GM23338 (cell line): Measurements from ENCODE around the gene MACF1. TPM values are rescaled to one million over a fixed set of nuclear protein-coding genes. Genes with fewer than 3 reads are reported as not detected.

Experiments
- ATAC-seq: fragments of 200-7000 bp; cut with Tn5 transposase; 3 replicates; pipeline ENCODE4 v1.9.1; 2020
- DNase-seq: peaks from one replicate; pipeline ENCODE4 v3.0.0-alpha.2; 2015; ENCODE audit warnings: low spot score
- H2AFZ ChIP-seq: fragments of 200-600 bp; sonication (generic); 2 replicates; pipeline ENCODE4 v1.8.0; 2016; ENCODE audit warnings: antibody characterized with exemption, mild to moderate bottlenecking, moderate library complexity
- H3F3A ChIP-seq: fragments of 200-600 bp; sonication (generic); replicated peaks from 2 replicates; pipeline ENCODE4 v1.8.0; 2017; ENCODE audit warnings: antibody characterized with exemption, mixed run types, low read depth
- H3K27ac ChIP-seq: fragments of 200-600 bp; sonication (generic); 2 replicates; pipeline ENCODE4 v1.6.1; 2016; ENCODE audit warnings: low read depth
- H3K27me3 ChIP-seq: fragments of 200-600 bp; sonication (generic); 2 replicates; pipeline ENCODE4 v1.8.0; 2016; ENCODE audit warnings: mild to moderate bottlenecking, mixed run types, moderate library complexity; ENCODE audit not compliant: insufficient read depth
- H3K36me3 ChIP-seq: fragments of 200-600 bp; sonication (generic); 2 replicates; pipeline ENCODE4 v1.8.0; 2016; ENCODE audit warnings: mild to moderate bottlenecking; ENCODE audit not compliant: insufficient read depth
- H3K4me1 ChIP-seq: fragments of 200-600 bp; sonication (generic); 2 replicates; pipeline ENCODE4 v1.8.0; 2016; ENCODE audit warnings: mild to moderate bottlenecking, moderate library complexity; ENCODE audit not compliant: insufficient read depth
- H3K4me2 ChIP-seq: fragments of 200-600 bp; sonication (generic); 2 replicates; pipeline ENCODE4 v1.7.1; 2017; ENCODE audit warnings: mixed run types
- H3K4me3 ChIP-seq: fragments of 200-600 bp; sonication (generic); 2 replicates; pipeline ENCODE4 v1.6.1; 2016; ENCODE audit warnings: mixed run types
- H3K79me2 ChIP-seq: fragments of 200-600 bp; sonication (generic); replicated peaks from 2 replicates; pipeline ENCODE4 v1.8.0; 2017; ENCODE audit warnings: mild to moderate bottlenecking; ENCODE audit not compliant: insufficient read depth
- H3K9me2 ChIP-seq: fragments of 200-600 bp; sonication (generic); 2 replicates; pipeline ENCODE4 v1.8.0; 2017; ENCODE audit not compliant: insufficient read depth
- H4K20me1 ChIP-seq: fragments of 200-600 bp; sonication (generic); replicated peaks from 2 replicates; pipeline ENCODE4 v1.8.0; 2017; ENCODE audit warnings: mild to moderate bottlenecking; ENCODE audit not compliant: insufficient read depth
- H3K27ac Mint-ChIP-seq: 2 replicates; pipeline ENCODE4 v1.8.0; 2020; ENCODE audit warnings: inconsistent platforms, mild to moderate bottlenecking, moderate library complexity, mixed read lengths
- H3K27me3 Mint-ChIP-seq: 3 replicates; pipeline ENCODE4 v1.8.0; 2022; ENCODE audit warnings: low read depth, mild to moderate bottlenecking, moderate library complexity, mixed read lengths, inconsistent platforms; ENCODE audit not compliant: insufficient read depth, poor library complexity
- H3K36me3 Mint-ChIP-seq: 3 replicates; pipeline ENCODE4 v1.8.0; 2021; ENCODE audit warnings: low read depth, mild to moderate bottlenecking, inconsistent platforms, moderate library complexity, mixed read lengths
- H3K4me1 Mint-ChIP-seq: 3 replicates; pipeline ENCODE4 v1.8.0; 2020; ENCODE audit warnings: mild to moderate bottlenecking, inconsistent platforms, mixed read lengths
- H3K4me3 Mint-ChIP-seq: 3 replicates; pipeline ENCODE4 v1.8.0; 2021; ENCODE audit warnings: moderate library complexity, mild to moderate bottlenecking, inconsistent platforms, mixed read lengths
- H3K9me3 Mint-ChIP-seq: 3 replicates; pipeline ENCODE4 v1.8.0; 2020; ENCODE audit warnings: moderate library complexity, mild to moderate bottlenecking, inconsistent platforms, mixed read lengths
- EZH2phosphoT487 ChIP-seq: fragments of 200-600 bp; sonication (generic); IDR thresholded peaks from one replicate; pipeline ENCODE4 v1.8.1; 2018; ENCODE audit warnings: antibody characterized with exemption; ENCODE audit not compliant: unreplicated experiment
- NANOG ChIP-seq: IDR thresholded peaks from 2 replicates; pipeline ENCODE4 v1.6.1; 2016; ENCODE audit warnings: antibody characterized with exemption, borderline replicate concordance
- POLR2AphosphoS5 ChIP-seq: IDR thresholded peaks from 2 replicates; pipeline ENCODE4 v1.6.1; 2016; ENCODE audit warnings: antibody characterized with exemption, low read depth
- STAT1 ChIP-seq: IDR thresholded peaks from one replicate; pipeline ENCODE4 v1.6.1; 2016; ENCODE audit warnings: antibody characterized with exemption; ENCODE audit not compliant: unreplicated experiment
- ZNF114 ChIP-seq: fragments of 250-450 bp; sonication (Bioruptor Pico); IDR thresholded peaks from 2 replicates; pipeline ENCODE4 v1.5.0; 2020; ENCODE audit warnings: mild to moderate bottlenecking, moderate library complexity
- polyA plus RNA-seq: library from polyadenylated mRNA; unstranded; fragments of >200 nt; fragmentation: Nextera tagmentation; extraction: Ambion mirVana; gene quantifications from 2 replicates; pipeline ENCODE4 v1.2.1, GENCODE V29; 2016
- total RNA-seq: library from RNA; depleted of rRNA; stranded (reverse); fragments of >200 nt; shearing (Covaris generic); gene quantifications from 2 replicates; pipeline ENCODE4 v1.2.3, GENCODE V29; 2014
- TF ChIP-seq, protein P1 (sequence below): IDR thresholded peaks from 2 replicates; pipeline ENCODE4 v1.6.1; 2016; ENCODE audit warnings: antibody characterized with exemption
- TF ChIP-seq, protein P2 (sequence below): fragments of 250-450 bp; sonication (Bioruptor Pico); IDR thresholded peaks from 2 replicates; pipeline ENCODE4 v1.5.0; 2020; ENCODE audit warnings: mild to moderate bottlenecking, moderate library complexity
- TF ChIP-seq, protein P3 (sequence below), 2 experiments: fragments of 200-600 bp in 1 of 2; sonication (generic) in 1 of 2; conservative IDR thresholded peaks; 2 replicates each; pipeline versions ENCODE4 v1.5.1 to v1.6.1; 2016 to 2017; ENCODE audit warnings: antibody characterized with exemption in 2 of 2, low read depth in 2 of 2, mild to moderate bottlenecking in 2 of 2, moderate library complexity in 1 of 2
- TF ChIP-seq, protein P4 (sequence below): IDR thresholded peaks from one replicate; pipeline ENCODE4 v1.6.1; 2018; ENCODE audit warnings: antibody characterized with exemption; ENCODE audit not compliant: unreplicated experiment

Gene MACF1
- total and polyA plus RNA-seq, 2 experiments from 2014 or later, result 104 to 399 TPM

DNA sequence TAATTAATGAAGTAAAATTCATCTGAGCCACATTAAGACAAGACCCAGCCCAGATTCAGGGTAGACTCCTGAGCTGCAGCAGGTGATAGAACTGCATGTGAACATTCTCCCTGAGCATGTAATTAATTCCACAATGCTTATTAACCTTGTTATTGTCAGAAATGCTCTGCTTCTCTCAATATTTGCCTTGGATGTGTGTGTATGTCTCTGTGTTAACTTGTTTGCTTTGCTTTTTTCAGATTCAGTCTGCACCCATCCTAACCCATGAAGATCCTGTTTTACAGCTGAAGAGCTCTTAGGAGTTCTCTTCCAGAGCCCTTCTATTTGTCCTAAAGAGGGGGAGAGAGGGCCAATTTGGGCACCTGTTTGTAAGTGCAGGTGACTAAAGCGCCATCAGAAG is 143.8 kb downstream of the MACF1 start:
- Histone ChIP-seq H3K4me3 (no peak overlapping the region), H3K27me3 (no peaks in the 10 kb centered on the region), H3K9me2 (no peaks in the 10 kb centered on the region), H4K20me1 (no peaks in the 10 kb centered on the region; the same call in 1 of the 2 replicates), H3F3A (no peaks in the 10 kb centered on the region), H2AFZ (no peak overlapping the region), H3K79me2 (no peaks in the 10 kb centered on the region), H3K27ac (peak overlapping the region; percentile 52), H3K4me2 (no peak overlapping the region), H3K4me1 (no peaks in the 10 kb centered on the region), H3K36me3 (peaks cover 64% of the 10 kb centered on the region)
- DNase-seq (no peak), ATAC-seq (no peak)
- Mint-ChIP-seq H3K9me3 (no peaks in the 10 kb centered on the region), H3K36me3 (peaks cover 81% of the 10 kb centered on the region), H3K4me1 (peaks cover 12% of the 10 kb centered on the region; the same call in 2 of the 3 replicates), H3K27me3 (peaks cover 6% of the 10 kb centered on the region), H3K4me3 (no peak overlapping the region; the same call in 2 of the 3 replicates), H3K27ac (peak overlapping the region; percentile 45; the same call in 1 of the 2 replicates)
- TF ChIP-seq, protein P1, sequence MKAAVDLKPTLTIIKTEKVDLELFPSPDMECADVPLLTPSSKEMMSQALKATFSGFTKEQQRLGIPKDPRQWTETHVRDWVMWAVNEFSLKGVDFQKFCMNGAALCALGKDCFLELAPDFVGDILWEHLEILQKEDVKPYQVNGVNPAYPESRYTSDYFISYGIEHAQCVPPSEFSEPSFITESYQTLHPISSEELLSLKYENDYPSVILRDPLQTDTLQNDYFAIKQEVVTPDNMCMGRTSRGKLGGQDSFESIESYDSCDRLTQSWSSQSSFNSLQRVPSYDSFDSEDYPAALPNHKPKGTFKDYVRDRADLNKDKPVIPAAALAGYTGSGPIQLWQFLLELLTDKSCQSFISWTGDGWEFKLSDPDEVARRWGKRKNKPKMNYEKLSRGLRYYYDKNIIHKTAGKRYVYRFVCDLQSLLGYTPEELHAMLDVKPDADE, result no peak
- TF ChIP-seq ZNF114 (CRISPR knock-in tag), result no peak
- TF ChIP-seq, protein P2, sequence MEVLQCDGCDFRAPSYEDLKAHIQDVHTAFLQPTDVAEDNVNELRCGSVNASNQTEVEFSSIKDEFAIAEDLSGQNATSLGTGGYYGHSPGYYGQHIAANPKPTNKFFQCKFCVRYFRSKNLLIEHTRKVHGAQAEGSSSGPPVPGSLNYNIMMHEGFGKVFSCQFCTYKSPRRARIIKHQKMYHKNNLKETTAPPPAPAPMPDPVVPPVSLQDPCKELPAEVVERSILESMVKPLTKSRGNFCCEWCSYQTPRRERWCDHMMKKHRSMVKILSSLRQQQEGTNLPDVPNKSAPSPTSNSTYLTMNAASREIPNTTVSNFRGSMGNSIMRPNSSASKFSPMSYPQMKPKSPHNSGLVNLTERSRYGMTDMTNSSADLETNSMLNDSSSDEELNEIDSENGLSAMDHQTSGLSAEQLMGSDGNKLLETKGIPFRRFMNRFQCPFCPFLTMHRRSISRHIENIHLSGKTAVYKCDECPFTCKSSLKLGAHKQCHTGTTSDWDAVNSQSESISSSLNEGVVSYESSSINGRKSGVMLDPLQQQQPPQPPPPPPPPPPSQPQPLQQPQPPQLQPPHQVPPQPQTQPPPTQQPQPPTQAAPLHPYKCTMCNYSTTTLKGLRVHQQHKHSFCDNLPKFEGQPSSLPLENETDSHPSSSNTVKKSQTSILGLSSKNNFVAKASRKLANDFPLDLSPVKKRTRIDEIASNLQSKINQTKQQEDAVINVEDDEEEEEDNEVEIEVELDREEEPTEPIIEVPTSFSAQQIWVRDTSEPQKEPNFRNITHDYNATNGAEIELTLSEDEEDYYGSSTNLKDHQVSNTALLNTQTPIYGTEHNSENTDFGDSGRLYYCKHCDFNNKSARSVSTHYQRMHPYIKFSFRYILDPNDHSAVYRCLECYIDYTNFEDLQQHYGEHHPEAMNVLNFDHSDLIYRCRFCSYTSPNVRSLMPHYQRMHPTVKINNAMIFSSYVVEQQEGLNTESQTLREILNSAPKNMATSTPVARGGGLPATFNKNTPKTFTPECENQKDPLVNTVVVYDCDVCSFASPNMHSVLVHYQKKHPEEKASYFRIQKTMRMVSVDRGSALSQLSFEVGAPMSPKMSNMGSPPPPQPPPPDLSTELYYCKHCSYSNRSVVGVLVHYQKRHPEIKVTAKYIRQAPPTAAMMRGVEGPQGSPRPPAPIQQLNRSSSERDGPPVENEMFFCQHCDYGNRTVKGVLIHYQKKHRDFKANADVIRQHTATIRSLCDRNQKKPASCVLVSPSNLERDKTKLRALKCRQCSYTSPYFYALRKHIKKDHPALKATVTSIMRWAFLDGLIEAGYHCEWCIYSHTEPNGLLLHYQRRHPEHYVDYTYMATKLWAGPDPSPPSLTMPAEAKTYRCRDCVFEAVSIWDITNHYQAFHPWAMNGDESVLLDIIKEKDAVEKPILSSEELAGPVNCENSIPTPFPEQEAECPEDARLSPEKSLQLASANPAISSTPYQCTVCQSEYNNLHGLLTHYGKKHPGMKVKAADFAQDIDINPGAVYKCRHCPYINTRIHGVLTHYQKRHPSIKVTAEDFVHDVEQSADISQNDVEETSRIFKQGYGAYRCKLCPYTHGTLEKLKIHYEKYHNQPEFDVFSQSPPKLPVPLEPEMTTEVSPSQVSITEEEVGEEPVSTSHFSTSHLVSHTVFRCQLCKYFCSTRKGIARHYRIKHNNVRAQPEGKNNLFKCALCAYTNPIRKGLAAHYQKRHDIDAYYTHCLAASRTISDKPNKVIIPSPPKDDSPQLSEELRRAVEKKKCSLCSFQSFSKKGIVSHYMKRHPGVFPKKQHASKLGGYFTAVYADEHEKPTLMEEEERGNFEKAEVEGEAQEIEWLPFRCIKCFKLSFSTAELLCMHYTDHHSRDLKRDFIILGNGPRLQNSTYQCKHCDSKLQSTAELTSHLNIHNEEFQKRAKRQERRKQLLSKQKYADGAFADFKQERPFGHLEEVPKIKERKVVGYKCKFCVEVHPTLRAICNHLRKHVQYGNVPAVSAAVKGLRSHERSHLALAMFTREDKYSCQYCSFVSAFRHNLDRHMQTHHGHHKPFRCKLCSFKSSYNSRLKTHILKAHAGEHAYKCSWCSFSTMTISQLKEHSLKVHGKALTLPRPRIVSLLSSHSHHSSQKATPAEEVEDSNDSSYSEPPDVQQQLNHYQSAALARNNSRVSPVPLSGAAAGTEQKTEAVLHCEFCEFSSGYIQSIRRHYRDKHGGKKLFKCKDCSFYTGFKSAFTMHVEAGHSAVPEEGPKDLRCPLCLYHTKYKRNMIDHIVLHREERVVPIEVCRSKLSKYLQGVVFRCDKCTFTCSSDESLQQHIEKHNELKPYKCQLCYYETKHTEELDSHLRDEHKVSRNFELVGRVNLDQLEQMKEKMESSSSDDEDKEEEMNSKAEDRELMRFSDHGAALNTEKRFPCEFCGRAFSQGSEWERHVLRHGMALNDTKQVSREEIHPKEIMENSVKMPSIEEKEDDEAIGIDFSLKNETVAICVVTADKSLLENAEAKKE (CRISPR knock-in tag), result no peak
- TF ChIP-seq NANOG, result no peak
- TF ChIP-seq POLR2AphosphoS5, result no peak

DNA sequence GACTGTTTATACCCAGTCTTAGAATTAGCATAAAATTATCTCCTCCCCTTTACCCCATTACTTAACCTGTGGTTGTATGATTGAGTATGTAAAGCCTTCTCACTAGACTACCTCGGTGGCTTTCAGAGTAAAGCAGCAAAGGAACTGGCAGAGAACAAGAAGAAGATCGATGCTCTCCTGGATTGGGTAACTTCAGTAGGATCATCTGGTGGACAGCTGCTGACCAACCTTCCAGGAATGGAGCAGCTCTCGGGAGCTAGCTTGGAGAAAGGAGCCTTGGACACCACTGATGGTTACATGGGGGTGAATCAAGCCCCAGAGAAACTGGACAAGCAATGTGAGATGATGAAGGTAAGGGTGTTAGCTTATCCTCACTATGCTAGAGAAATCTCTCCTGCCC is 148.4 kb downstream of the MACF1 start:
- Mint-ChIP-seq H3K27me3 (peaks cover 8% of the 10 kb centered on the region), H3K27ac (no peak overlapping the region), H3K9me3 (no peaks in the 10 kb centered on the region), H3K36me3 (peaks cover 80% of the 10 kb centered on the region), H3K4me1 (no peaks in the 10 kb centered on the region), H3K4me3 (no peak overlapping the region)
- Histone ChIP-seq H3K36me3 (peaks cover 95% of the 10 kb centered on the region), H3K27ac (0 out of 2 replicates have a peak overlapping the region, but pooled peaks have one; percentile 45), H3K79me2 (no peaks in the 10 kb centered on the region), H3F3A (no peaks in the 10 kb centered on the region), H4K20me1 (peaks cover 7% of the 10 kb centered on the region; the same call in 1 of the 2 replicates), H3K4me3 (no peak overlapping the region), H3K4me1 (no peaks in the 10 kb centered on the region), H3K4me2 (no peak overlapping the region), H2AFZ (no peak overlapping the region), H3K27me3 (no peaks in the 10 kb centered on the region), H3K9me2 (no peaks in the 10 kb centered on the region)
- DNase-seq, result no peak
- ATAC-seq, result no peak
- TF ChIP-seq STAT1, result no peak
- TF ChIP-seq, protein P3, sequence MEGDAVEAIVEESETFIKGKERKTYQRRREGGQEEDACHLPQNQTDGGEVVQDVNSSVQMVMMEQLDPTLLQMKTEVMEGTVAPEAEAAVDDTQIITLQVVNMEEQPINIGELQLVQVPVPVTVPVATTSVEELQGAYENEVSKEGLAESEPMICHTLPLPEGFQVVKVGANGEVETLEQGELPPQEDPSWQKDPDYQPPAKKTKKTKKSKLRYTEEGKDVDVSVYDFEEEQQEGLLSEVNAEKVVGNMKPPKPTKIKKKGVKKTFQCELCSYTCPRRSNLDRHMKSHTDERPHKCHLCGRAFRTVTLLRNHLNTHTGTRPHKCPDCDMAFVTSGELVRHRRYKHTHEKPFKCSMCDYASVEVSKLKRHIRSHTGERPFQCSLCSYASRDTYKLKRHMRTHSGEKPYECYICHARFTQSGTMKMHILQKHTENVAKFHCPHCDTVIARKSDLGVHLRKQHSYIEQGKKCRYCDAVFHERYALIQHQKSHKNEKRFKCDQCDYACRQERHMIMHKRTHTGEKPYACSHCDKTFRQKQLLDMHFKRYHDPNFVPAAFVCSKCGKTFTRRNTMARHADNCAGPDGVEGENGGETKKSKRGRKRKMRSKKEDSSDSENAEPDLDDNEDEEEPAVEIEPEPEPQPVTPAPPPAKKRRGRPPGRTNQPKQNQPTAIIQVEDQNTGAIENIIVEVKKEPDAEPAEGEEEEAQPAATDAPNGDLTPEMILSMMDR (conservative IDR thresholded peaks at IDR 0.05; ENCODE audit: low read depth in 2 of 2), result no peak
- TF ChIP-seq, protein P4, sequence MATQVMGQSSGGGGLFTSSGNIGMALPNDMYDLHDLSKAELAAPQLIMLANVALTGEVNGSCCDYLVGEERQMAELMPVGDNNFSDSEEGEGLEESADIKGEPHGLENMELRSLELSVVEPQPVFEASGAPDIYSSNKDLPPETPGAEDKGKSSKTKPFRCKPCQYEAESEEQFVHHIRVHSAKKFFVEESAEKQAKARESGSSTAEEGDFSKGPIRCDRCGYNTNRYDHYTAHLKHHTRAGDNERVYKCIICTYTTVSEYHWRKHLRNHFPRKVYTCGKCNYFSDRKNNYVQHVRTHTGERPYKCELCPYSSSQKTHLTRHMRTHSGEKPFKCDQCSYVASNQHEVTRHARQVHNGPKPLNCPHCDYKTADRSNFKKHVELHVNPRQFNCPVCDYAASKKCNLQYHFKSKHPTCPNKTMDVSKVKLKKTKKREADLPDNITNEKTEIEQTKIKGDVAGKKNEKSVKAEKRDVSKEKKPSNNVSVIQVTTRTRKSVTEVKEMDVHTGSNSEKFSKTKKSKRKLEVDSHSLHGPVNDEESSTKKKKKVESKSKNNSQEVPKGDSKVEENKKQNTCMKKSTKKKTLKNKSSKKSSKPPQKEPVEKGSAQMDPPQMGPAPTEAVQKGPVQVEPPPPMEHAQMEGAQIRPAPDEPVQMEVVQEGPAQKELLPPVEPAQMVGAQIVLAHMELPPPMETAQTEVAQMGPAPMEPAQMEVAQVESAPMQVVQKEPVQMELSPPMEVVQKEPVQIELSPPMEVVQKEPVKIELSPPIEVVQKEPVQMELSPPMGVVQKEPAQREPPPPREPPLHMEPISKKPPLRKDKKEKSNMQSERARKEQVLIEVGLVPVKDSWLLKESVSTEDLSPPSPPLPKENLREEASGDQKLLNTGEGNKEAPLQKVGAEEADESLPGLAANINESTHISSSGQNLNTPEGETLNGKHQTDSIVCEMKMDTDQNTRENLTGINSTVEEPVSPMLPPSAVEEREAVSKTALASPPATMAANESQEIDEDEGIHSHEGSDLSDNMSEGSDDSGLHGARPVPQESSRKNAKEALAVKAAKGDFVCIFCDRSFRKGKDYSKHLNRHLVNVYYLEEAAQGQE, result no peak
- TF ChIP-seq ZNF114 (CRISPR knock-in tag), result no peak
- TF ChIP-seq EZH2phosphoT487, result no peak
